HG02623 (cell line): ENCODE results near the gene ABCC5.
"Not testable (repeated sequence)": the region's sequence is repeated elsewhere in the genome, so short reads cannot be mapped to it uniquely, and the experiment has no call there.

Experiments
- ATAC-seq: cut with Tn5 transposase; IDR thresholded peaks from one replicate; pipeline ENCODE4 v1.9.1; 2021; ENCODE audit warnings: moderate library complexity; ENCODE audit not compliant: unreplicated experiment

The ABCC5 gene

DNA sequence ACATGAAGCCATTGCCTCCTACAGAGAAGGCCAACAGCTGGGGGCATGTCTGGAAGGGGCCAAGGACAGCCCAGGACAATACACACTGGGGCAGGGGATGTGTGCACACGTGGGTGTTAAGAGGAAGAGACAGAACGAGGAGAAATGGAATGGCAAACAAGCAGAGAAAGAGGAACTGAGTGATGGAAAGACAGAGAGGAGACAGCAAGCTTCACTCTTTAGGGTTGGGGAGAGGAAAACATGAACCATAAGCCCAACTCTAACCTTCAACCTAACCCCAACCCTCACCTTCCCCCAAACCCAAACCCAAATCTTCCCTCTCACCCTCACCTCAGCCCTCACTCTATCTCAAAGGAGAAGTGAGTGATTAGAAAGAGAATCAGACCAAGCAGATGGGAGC is 121.1 kb downstream of the ABCC5 start:
- ATAC-seq: no peak

DNA sequence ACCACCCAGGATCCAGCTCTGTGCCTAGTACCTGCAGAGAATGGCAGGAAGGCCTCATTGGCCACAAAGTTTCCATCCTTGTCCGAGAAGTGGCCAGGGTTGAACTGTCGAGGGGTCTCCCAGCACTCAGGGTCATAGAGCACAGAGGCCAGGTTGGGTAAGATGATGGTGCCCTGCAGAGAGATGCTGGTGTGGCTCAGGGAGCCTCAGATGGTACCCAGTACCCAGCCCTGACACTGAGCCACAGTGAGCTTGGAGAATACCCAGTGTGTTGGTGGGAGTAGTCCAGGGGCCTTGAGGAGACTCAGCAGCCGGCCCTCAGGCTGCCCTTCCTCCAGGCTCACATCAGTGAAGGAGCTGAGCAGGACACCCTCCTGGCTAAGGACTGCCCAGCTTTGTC is 121.5 kb downstream of the ABCC5 start:
- ATAC-seq: no peak

DNA sequence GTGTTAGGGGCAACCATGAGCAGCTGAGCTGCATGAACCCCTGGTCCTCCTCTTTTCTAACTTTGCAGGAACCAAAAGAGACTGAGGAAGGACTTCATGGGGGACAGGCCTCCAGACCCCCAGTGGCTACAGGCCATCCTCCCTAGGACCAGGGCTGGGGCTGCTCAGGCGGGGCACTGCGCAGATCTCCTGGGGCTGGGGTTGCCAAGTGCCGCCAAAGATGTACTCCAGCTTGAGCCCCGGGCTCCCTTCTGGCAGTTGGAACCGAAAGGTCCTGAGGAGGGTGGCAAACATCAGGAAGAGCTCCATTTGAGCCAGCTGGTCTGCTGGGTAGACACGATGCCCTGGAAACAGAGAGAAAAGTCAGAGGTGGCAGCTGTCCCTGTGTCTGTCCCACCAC is 121.9 kb downstream of the ABCC5 start:
- ATAC-seq: no peak

DNA sequence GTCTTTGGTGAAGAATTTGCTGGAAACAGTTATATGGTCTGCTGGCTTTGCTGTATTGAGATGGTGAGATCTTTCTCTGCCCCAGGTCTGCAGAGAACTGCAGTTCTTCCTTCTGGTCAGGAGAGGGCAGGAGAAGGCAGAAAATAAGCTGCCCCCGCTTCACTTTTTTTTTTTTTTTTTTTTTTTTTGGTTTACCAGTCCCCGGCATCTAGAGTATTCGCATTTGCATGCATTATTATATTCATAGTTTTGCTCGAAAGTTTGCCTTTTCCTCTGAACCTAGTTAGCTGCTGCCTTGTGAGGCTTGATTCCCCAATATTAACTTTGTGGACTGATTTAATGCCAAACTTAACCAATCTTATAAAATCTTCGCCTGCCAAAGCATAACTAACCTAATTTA is 122.4 kb downstream of the ABCC5 start:
- no peak for ATAC-seq

DNA sequence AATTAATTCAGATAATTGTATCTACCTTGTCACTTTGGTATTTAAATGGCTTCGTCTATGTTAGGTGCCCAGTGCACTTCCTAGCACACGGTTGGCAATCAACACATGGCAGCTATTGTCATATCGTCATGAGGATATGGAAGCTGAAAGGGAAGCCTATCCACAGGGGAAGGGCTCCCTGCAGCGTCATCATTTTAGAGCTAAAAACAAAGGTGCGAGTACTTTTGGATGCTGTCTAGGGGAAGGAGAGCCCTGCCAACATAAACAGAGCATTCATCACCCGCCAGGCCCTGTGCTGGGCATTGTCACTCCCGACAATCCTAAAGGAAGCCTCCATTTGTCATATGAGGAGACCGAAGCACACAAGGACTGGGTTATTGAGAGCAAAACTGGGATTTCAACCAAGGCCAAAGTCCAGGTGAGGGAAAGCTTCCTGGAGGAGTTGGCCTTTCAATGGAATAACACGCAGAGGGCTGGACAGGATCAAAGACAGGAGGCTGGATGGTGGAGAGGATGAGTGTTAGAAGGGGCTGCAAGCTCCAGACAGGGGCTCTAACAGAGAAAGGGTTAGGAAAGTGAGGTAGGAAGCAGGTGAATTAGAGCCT is 125.0 kb downstream of the ABCC5 start:
- no peak for ATAC-seq

DNA sequence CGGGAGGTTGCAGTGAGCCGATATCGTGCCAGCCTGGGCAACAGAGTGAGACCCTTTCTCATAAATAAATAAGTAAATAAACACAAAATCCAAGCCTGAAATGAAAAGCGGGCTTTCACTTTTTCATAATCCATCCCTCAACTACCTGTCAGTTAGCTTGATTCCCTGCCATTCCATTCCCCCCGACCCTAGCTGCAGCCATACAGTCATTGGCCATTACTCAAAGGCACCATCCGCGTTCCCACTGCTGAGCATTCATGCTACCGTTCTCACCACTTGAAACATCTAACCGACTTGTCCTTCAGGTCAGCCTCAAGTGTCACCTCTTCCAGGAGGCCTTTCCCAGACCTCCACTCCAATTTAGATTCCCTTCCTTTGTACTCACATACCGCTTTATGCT is 131.9 kb downstream of the ABCC5 start:
- ATAC-seq: no peak

DNA sequence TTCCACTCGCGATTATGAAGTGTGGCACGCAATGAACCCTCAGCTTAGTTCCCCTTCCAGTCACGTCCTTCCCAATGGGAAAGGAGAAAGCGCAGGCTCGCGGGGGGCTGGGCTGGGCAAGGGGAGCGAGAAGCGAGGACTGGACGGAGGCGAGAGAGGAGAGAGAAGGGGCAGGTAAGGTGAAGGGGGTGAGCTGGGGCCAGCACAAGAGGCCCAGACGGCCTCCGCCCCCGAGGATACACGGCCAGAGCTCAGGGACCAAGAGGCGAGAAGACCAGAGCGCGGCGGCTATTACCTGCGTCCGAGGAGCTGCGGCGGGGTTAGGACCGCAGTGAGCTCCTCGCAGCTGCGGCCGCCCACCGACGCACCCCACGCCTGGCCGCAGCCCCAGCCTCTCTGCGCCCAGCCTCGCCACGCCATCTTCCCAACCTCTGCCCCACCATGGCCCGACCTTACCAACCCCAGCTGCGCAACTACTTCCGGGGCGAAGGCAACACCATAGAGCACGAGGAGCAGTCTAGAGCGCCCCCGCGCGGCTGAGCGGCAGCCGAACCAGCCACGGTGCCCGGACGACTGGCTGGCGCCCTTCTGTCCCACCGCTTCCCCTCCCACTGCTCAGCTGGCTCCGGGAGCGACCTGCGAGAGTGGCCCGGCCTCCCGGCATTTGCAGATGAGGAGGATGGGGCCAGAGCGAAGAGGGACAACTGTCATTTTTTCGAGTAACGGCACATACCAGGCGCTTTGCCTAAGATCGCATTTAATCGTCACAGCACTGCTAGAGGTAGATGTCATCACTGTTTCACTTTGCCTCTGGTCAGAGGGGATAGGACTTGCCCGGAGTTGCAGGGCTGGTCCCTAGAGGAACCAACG is 133.0 kb downstream of the ABCC5 start, which contains the start of gene PARL:
Gene PARL, minus strand, starts transcription at position 454 of the 870 bp plus-strand sequence. Its CDS starts 34 bp downstream, at position 420.
- ATAC-seq: peak; percentile 99

DNA sequence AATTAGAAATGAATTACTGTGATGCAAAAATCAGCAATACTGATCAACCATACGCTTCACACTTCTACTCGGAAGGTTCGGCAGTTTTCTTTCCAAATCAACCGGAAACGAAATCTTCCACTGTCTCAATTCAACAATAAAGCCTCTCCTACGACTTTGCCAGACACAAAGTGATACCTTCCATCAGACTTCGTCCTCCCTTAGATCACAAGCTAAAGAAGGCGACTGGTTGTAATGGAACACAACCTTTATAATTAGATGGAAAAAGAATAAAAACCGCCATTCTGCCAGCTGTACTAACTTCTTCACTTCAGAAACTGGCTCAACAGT is 133.6 kb downstream of the ABCC5 start:
- ATAC-seq: no peak

DNA sequence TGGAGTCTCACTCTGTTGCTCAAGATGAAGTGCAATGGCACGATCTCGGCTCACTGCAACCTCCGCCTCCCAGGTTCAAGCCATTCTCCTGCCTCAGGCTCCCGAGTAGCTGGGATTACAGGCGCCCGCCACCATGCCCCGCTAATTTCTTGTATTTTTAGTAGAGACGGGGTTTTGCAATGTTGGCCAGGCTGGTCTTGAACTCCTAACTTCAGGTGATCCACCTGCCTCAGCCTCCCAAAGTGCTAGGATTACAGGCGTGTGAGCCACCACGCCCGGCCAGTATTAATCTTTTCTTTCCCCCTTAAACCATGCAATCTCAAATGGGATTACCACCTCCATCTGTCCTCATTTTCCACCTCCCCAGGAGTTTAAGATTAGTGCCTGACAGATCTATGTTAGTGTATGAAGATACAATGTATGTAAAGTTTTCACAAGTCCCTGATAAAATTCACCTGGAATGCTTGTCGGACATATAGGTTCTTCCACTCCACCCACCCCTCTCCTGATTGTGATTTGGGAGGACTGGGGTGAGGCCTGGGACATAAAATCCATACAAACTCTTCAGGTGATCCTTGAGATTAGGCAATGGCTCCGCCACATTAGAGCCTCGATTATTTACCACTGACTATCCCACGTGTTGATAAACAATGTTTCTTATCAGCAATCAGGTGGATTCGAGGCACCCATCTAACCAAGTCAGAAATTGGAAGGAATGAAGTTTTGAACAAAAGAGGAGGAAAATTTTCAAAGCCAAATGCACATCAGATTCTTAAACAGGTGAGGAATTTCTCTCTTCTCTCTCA is 134.2 kb downstream of the ABCC5 start:
- ATAC-seq: no peak

DNA sequence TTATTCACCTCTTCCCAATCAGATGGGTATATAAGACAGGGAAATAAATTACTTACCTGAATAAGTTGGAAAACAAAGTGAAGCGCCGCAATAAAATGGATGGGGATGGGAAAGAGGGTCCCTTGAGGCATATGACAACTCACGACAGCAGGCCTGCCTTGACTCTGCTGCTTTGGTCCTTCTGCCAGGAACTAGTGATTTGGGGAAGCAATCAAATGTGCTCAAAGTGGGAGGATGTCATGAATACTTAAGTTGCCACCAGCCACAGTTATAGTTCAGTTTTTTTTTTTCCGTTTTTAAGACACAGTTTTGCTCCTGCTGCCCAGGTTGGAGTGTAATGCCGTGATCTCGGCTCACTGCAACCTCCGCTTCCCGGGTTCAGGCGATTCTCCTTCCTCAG is 137.6 kb downstream of the ABCC5 start:
- ATAC-seq: no peak

DNA sequence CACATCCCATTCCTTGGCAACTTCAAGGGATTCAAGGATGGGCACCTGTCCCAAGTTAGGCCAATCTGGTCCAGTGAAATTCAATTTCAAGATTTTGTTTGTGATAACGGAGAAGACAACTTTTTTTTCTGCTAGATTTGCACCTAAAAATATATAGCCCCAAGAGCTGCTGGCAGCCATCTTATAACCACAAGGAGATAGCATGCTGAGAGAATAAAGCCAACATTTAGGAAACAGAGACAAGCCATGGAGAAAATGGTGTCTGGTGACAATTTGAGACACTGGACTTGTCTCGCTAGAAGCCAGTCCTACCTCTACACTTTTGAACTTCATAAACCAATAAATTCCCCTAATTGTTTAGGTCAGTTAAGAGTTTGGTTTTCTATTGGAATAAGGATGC is 138.4 kb downstream of the ABCC5 start:
- ATAC-seq: no peak

DNA sequence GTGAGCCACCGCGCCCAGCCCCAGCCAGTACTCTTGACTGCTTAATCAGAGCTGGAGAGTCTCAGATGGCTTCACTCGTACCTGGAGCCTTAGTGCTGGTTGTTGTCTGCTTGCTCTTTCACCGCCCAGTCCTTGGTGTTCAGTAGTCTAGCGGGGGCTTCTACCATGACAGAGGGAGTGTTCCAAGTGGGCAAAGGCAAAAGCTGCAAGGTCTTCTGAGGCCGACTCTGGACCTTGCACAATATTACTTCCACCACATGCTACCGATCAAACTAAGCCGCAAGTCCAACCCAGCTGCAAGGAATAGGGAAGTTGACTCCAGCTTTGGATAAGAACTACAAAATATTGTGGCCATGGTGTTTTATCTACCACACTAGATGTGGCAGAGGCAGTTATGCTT is 139.6 kb downstream of the ABCC5 start:
- no peak for ATAC-seq

DNA sequence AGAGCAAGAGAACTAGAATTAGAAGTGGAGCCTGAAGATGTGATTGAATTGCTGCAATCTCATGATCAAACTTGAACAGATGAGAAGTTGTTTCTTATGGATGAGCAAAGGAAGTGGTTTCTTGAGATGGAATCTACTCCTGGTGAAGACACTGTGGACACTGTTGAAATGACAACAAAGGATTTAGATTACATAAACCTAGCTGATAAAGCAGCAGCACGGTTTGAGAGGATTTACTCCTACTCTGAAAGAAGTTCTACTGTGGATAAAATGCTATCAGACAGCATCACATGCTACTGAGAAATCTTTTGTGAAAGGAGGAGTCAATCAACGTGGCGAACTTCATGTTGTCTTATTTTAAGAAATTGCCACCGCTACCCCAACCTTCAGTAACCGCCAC is 140.5 kb downstream of the ABCC5 start:
- not testable (repeated sequence) for ATAC-seq

DNA sequence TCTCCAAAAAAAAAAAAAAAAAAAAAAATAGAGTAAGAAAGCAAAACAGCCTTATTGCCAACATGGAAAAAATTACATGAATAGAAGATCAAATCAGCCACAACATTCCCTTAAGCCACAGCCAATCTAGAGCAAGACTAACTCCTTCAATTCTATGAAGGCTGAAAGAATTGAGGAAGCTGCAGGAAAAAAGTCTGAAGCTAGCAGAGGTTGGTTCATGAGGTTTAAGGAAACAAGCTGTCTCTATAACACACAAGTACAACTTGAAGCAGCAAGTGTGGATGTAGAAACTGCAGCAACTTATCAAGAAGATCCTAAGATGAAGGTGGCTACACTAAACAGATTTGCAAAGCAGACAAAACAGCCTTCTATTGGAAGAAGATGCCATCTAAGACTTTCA is 142.3 kb downstream of the ABCC5 start:
- ATAC-seq: no peak

DNA sequence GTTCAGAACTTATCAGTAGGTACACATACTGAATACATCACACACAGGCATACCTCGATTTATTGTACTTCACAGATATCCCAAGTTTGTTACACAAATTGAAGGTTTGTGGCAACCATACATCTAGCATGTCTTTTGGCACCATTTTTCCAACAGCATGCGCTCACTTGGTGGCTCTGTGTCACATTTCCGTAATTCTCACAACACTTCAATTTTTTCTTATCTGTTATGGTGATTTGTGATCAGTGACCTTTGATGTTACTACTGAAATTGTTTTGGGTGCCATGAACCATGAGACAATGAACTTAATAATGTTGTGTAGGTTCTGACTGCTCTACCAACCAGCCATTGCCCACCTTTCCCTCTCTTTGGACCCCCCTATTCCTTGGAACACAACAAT is 143.8 kb downstream of the ABCC5 start:
- no peak for ATAC-seq

DNA sequence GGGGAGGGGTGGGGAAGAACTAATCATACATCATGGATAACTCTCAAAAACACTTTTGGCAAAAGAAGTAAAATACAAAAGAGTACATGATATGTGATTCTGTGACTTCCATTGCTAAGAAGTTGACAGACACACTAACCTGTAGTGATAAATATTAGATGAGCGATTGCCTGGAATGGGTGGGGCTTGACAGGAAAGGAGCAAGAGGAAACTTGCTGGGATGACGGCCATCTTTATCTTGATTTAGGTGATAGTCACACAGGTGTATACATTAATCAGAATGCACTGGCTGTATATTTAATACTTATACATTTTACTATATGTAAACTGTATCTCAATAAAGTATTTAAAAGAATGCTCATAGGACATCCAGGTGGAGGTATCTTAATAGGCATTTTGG is 146.1 kb downstream of the ABCC5 start:
- ATAC-seq: no peak

DNA sequence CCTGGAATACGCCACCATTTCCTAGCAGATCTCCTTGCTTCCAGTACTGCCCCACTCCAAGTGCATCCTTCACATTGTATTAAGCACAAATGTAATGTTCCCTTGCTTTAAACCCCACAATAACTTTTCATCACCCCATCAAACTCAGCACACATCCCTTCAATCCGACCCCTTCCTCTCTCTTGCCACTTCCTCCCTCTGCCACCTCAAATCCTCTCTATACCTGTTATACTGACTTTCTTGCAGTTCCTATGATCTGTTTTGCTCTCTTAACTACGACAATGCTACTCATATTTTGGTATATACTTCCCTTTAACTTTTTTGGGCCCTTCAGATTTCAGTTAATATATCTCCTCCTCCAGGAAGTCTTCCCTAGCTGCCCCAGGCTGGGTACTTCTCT is 147.1 kb downstream of the ABCC5 start:
- ATAC-seq: no peak
